IgD-negative memory B cell (primary cell): ENCODE data around the gene UROC1. TPM values are rescaled to one million over a fixed set of nuclear protein-coding genes. Genes with fewer than 3 reads are reported as not detected.
A peak's percentile ranks its signal among the peaks of the same experiment; 100 is the strongest.
"Not testable (repeated sequence)": the region's sequence is repeated elsewhere in the genome, so short reads cannot be mapped to it uniquely, and the experiment has no call there.

Experiments used
- H3K27ac Mint-ChIP-seq, 3 donors: one replicate each; pipeline ENCODE4 v1.8.0; 2020 to 2022; ENCODE audit warnings: mild to moderate bottlenecking in 3 of 3, mixed read lengths in 3 of 3, moderate library complexity in 1 of 3
- H3K27me3 Mint-ChIP-seq: one replicate; pipeline ENCODE4 v1.8.0; 2021; ENCODE audit warnings: mixed read lengths
- H3K36me3 Mint-ChIP-seq: one replicate; pipeline ENCODE4 v1.8.0; 2020; ENCODE audit warnings: mild to moderate bottlenecking, mixed read lengths
- H3K4me1 Mint-ChIP-seq, 3 donors: one replicate each; pipeline ENCODE4 v1.8.0; 2020 to 2022; ENCODE audit warnings: mixed read lengths in 3 of 3, mild to moderate bottlenecking in 1 of 3
- H3K4me3 Mint-ChIP-seq, 4 donors: one replicate each; pipeline ENCODE4 v1.8.0; 2020 to 2022; ENCODE audit warnings: mild to moderate bottlenecking in 4 of 4, mixed read lengths in 4 of 4, moderate library complexity in 3 of 4
- H3K9me3 Mint-ChIP-seq, 3 donors: one replicate each; pipeline ENCODE4 v1.8.0; 2020 to 2021; ENCODE audit warnings: mixed read lengths in 3 of 3, mild to moderate bottlenecking in 1 of 3
- polyA plus RNA-seq: library from polyadenylated mRNA; unstranded; fragments of 300-500 nt; fragmentation: Illumina TruSeq; gene quantifications from one replicate; pipeline ENCODE4 v1.2.3, GENCODE V29; 2021

UROC1 gene
- polyA plus RNA-seq, 1 donor from 2014 or later: not detected

GRCh38 chr3:126540951-126541627, 23.5 kb upstream of the UROC1 start:
- no peaks in the 10 kb centered on the region for H3K9me3 Mint-ChIP-seq
- H3K27ac Mint-ChIP-seq: no peak overlapping the region
- H3K27me3 Mint-ChIP-seq: peaks cover 12% of the 10 kb centered on the region
- H3K36me3 Mint-ChIP-seq: no peaks in the 10 kb centered on the region
- no peaks in the 10 kb centered on the region for H3K4me1 Mint-ChIP-seq
- no peak overlapping the region for H3K4me3 Mint-ChIP-seq

GRCh38 chr3:126540342-126540849, 22.8 kb upstream of the UROC1 start:
- Mint-ChIP-seq H3K36me3 (no peaks in the 10 kb centered on the region), H3K9me3 (no peaks in the 10 kb centered on the region), H3K27me3 (peaks cover 12% of the 10 kb centered on the region), H3K4me3 (peak overlapping the region in 1 of 4 donors; percentile 9), H3K27ac (peak overlapping the region in 1 of 3 donors; percentile 71), H3K4me1 (no peaks in the 10 kb centered on the region)

- Mint-ChIP-seq H3K4me1 (no peaks in the 10 kb centered on the region), H3K27ac (peak overlapping the region in 1 of 3 donors; percentile 71), H3K36me3 (no peaks in the 10 kb centered on the region), H3K4me3 (no peak overlapping the region), H3K27me3 (peaks cover 12% of the 10 kb centered on the region), H3K9me3 (no peaks in the 10 kb centered on the region)
Measured at GRCh38 chr3:126539558-126540250, 22.1 kb upstream of the UROC1 start.

- no peak overlapping the region for H3K4me3 Mint-ChIP-seq
- H3K36me3 Mint-ChIP-seq: no peaks in the 10 kb centered on the region
- peaks cover 12% of the 10 kb centered on the region for H3K27me3 Mint-ChIP-seq
- H3K4me1 Mint-ChIP-seq: no peaks in the 10 kb centered on the region
- H3K27ac Mint-ChIP-seq: no peak overlapping the region
- H3K9me3 Mint-ChIP-seq: no peaks in the 10 kb centered on the region
Measured at GRCh38 chr3:126538966-126539365, 21.4 kb upstream of the UROC1 start.

DNA sequence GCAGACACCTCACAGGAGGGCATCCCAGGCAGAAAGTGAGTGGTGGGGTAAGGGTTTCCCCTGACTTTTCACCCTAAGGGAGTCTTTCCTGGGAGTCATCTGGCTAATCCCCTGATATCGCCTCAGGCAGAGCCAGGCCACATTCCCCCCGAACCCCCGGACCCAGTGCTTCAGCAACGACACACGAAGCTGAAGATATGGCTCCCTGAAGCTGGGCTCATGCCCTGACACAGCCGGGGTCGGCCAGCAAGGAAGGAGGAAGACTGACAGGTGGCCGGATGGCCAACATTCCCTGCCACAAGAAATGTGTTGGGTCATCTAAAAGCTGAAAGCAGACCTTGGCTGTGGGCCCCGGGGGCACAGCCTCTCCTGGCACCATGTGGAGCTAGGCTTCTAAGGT, 20.7 kb upstream of the UROC1 start:
- no peaks in the 10 kb centered on the region for H3K9me3 Mint-ChIP-seq
- H3K27me3 Mint-ChIP-seq: peaks cover 12% of the 10 kb centered on the region
- H3K27ac Mint-ChIP-seq: no peak overlapping the region

DNA sequence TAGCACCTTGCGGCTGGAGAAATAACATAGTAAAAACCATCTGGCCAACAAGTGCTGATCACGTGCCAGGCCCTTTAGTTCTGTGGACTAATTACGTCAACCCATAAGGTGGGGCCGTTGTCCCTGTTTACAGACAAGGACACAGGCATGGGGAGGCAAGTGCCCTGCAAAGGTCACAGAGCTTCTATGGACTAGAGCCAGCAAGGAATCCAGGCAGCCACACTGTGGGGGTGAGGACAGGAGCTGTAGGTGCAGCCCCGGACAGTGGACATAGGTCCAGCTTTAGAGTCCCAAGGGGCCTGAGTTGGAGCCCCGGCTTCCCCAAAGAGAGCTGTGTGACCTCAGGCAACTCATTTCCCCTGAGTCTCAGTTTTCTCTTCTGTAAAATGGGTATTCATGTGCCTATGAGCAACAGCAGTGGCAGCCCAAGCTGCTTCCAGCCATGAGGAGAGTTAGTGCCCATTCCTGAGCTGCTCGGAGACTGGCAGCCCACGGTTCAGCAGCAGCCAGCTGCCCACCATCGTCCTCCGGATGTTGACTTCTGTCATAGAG, 20.2 kb upstream of the UROC1 start:
- Mint-ChIP-seq H3K4me1 (no peaks in the 10 kb centered on the region), H3K4me3 (no peak overlapping the region), H3K27ac (no peak overlapping the region), H3K27me3 (peaks cover 12% of the 10 kb centered on the region), H3K36me3 (no peaks in the 10 kb centered on the region), H3K9me3 (no peaks in the 10 kb centered on the region)

More for the DNA sequence above, 20.7 kb upstream of the UROC1 start:
- Mint-ChIP-seq H3K4me1 (no peaks in the 10 kb centered on the region), H3K36me3 (no peaks in the 10 kb centered on the region), H3K4me3 (no peak overlapping the region)

GRCh38 chr3:126537116-126537729, 19.6 kb upstream of the UROC1 start:
- Mint-ChIP-seq H3K9me3 (no peaks in the 10 kb centered on the region), H3K36me3 (no peaks in the 10 kb centered on the region), H3K4me1 (no peaks in the 10 kb centered on the region), H3K27me3 (peaks cover 12% of the 10 kb centered on the region), H3K4me3 (no peak overlapping the region), H3K27ac (no peak overlapping the region)

GRCh38 chr3:126536126-126536525, 18.6 kb upstream of the UROC1 start:
- no peaks in the 10 kb centered on the region for H3K4me1 Mint-ChIP-seq
- no peaks in the 10 kb centered on the region for H3K9me3 Mint-ChIP-seq
- no peak overlapping the region for H3K27ac Mint-ChIP-seq
- H3K27me3 Mint-ChIP-seq: peaks cover 12% of the 10 kb centered on the region
- H3K4me3 Mint-ChIP-seq: no peak overlapping the region
- no peaks in the 10 kb centered on the region for H3K36me3 Mint-ChIP-seq

DNA sequence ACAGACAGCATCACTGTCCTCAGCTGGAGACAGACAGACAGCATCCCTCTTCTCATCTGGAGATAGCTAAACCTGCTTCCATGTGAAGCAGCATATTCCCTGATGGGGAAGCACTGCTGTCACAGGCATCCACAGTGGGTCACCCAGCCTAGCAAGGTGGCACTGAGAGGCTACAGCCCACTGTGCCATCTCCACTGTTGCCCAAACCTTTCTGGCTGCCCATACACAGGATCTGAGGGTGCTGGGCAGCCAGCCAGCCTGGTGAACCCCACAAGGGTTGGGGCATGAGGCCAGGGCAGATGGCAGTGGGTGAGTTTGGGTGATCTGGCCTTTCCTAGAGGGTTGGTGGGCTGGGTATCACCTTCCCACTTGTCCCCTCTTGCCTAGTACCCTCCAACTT, 18.1 kb upstream of the UROC1 start:
- Mint-ChIP-seq H3K4me3 (no peak overlapping the region), H3K27ac (no peak overlapping the region), H3K4me1 (no peaks in the 10 kb centered on the region), H3K9me3 (no peaks in the 10 kb centered on the region), H3K36me3 (no peaks in the 10 kb centered on the region), H3K27me3 (peaks cover 10% of the 10 kb centered on the region)

GRCh38 chr3:126534716-126535115, 17.1 kb upstream of the UROC1 start:
- not testable (repeated sequence) for H3K27ac Mint-ChIP-seq, H3K4me3 Mint-ChIP-seq, H3K27me3 Mint-ChIP-seq, H3K4me1 Mint-ChIP-seq, H3K9me3 Mint-ChIP-seq, H3K36me3 Mint-ChIP-seq

- Mint-ChIP-seq H3K4me3 (no peak overlapping the region), H3K27ac (no peak overlapping the region), H3K4me1 (no peaks in the 10 kb centered on the region), H3K36me3 (no peaks in the 10 kb centered on the region), H3K27me3 (peaks cover 5% of the 10 kb centered on the region), H3K9me3 (no peaks in the 10 kb centered on the region)
Measured at GRCh38 chr3:126533506-126533905, 15.9 kb upstream of the UROC1 start.

DNA sequence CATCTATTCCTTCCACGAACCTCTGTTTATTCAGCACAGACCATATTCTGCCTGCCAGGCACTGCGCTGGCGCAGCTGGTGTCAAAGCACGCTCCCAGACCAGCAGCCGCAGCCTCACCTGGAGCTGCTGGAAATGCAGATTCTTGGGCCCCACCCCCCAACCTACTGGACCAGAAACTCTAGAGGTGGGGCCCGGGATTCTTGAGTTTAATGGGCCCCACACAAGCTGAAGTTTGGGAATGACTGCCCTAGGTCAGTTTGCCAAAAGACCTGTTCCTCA, 13.4 kb upstream of the UROC1 start:
- Mint-ChIP-seq H3K4me3 (no peak overlapping the region), H3K9me3 (no peaks in the 10 kb centered on the region)

DNA sequence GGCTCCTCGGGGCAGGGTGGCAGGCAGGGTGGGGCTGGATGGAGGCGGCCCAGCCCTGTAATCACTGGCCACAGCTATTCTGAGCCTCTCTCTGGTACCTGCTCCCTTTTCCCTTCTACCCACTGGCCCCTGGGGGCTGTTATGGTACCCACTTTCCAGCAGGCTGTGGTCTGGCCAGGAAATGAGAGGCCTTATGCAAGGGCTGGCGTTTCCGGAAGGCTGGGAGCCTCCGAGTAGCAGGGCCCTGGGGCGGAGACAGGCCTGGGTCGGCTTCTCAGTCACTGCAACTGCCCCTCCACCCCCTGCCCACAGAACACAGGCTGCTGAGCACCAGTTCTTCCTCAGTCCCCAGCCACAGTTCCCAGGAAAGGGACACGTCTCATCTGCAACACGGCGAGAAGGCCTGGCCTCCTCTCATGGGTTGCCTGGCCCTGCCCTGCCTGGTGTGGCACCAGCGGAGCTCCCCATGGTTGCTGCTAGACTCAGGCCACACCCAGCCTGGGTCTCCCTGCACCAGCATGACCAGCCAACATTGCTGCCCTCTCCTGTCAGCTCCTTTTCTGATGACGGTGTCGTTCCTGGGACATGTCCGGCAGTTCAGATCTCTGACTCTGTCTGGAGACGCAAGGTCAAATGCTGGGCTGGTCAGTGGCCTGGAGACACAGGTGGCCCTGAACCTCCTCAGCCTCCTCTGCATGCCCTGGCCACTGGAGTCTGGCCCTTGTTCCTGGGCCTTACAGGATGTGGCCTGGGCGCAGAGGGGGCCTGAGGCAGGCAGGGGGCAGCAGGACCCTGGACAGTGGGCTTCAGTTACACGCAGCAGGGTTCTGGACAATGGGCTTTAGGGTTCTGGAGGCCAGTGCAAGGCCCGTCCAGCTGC, 12.8 kb upstream of the UROC1 start:
- Mint-ChIP-seq H3K27me3 (peaks cover 2% of the 10 kb centered on the region), H3K36me3 (no peaks in the 10 kb centered on the region), H3K9me3 (no peaks in the 10 kb centered on the region), H3K4me3 (no peak overlapping the region), H3K27ac (no peak overlapping the region), H3K4me1 (no peaks in the 10 kb centered on the region)

More for the DNA sequence above, 13.4 kb upstream of the UROC1 start:
- Mint-ChIP-seq H3K4me1 (no peaks in the 10 kb centered on the region), H3K36me3 (no peaks in the 10 kb centered on the region), H3K27ac (no peak overlapping the region), H3K27me3 (peaks cover 2% of the 10 kb centered on the region)

DNA sequence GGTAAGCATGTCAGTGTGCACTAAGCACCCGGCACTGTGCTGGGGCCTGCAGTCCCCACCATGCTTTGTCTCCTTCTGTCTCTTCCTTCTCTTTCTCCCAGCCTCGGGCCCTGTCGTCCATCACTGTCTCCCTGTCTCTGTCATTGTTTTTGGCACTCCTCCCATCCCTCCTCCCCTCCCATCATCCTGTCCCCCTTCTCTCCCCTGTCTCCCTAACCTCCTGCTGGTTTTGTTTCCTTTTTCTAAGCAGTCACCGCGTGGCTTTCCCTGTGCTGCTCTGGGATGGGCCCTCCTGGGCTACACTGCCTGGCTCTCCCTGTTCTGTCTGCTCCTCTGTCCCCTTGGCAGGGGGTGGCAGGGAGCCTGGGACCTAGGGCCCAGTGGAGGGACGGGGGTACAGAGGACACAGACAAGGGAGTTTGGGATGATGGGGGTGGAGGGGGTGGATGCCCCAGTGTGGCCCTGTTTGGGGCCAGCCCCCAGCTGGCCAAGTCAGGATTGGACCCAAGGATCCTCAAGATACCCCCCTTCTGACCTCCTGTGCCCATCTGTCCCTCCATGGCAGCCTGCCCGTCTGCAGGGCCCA, 12.1 kb upstream of the UROC1 start:
- H3K36me3 Mint-ChIP-seq: no peaks in the 10 kb centered on the region
- no peaks in the 10 kb centered on the region for H3K9me3 Mint-ChIP-seq
- no peak overlapping the region for H3K27ac Mint-ChIP-seq
- H3K27me3 Mint-ChIP-seq: peaks cover 6% of the 10 kb centered on the region
- no peak overlapping the region for H3K4me3 Mint-ChIP-seq
- H3K4me1 Mint-ChIP-seq: no peaks in the 10 kb centered on the region
